Smooth muscle cell (in vitro differentiated cells): ENCODE measurements around the gene PDE2A. TPM values are rescaled to one million over a fixed set of nuclear protein-coding genes. Genes with fewer than 3 reads are reported as not detected.

Experiments
- DNase-seq: peaks from one replicate; lab custom pipeline; 2025; ENCODE audit not compliant: unreplicated experiment; lab: John Stamatoyannopoulos, UW
- H2AFZ ChIP-seq: fragments of 200-600 bp; sonication (generic); 2 replicates; pipeline ENCODE4 v1.6.0; 2016; ENCODE audit warnings: antibody characterized with exemption, low read depth, mild to moderate bottlenecking
- H3F3A ChIP-seq: fragments of 200-600 bp; sonication (generic); 2 replicates; pipeline ENCODE4 v1.6.0; 2017; ENCODE audit warnings: antibody characterized with exemption, low read depth
- H3K27ac ChIP-seq: fragments of 200-600 bp; sonication (generic); 2 replicates; pipeline ENCODE4 v1.5.1; 2016; ENCODE audit warnings: low read depth, mild to moderate bottlenecking
- H3K27me3 ChIP-seq: fragments of 200-600 bp; sonication (generic); 2 replicates; pipeline ENCODE4 v1.6.1; 2016; ENCODE audit warnings: low read depth, mild to moderate bottlenecking
- H3K36me3 ChIP-seq: fragments of 200-600 bp; sonication (generic); 2 replicates; pipeline ENCODE4 v1.5.1; 2016; ENCODE audit warnings: low read depth
- H3K4me1 ChIP-seq: fragments of 200-600 bp; sonication (generic); 2 replicates; pipeline ENCODE4 v1.5.1; 2016; ENCODE audit warnings: low read depth
- H3K4me2 ChIP-seq: fragments of 200-600 bp; sonication (generic); 2 replicates; pipeline ENCODE4 v1.6.0; 2016; ENCODE audit warnings: mild to moderate bottlenecking
- H3K4me3 ChIP-seq: fragments of 200-600 bp; sonication (generic); 2 replicates; pipeline ENCODE4 v1.5.1; 2016; ENCODE audit warnings: mild to moderate bottlenecking
- H3K79me2 ChIP-seq: fragments of 200-600 bp; sonication (generic); 2 replicates; pipeline ENCODE4 v1.6.0; 2016; ENCODE audit warnings: low read depth, mild to moderate bottlenecking
- H3K9ac ChIP-seq: fragments of 200-600 bp; sonication (generic); 2 replicates; pipeline ENCODE4 v1.6.0; 2016; ENCODE audit warnings: low read depth
- H3K9me3 ChIP-seq: fragments of 200-600 bp; sonication (generic); replicated peaks from 2 replicates; pipeline ENCODE4 v1.5.1; 2016; ENCODE audit warnings: low read depth
- H4K20me1 ChIP-seq: fragments of 200-600 bp; sonication (generic); 2 replicates; pipeline ENCODE4 v1.6.0; 2016; ENCODE audit warnings: low read depth
- WGBS: methylation state at CpG from one replicate; pipeline ENCODE4 v1.1.7; 2016; ENCODE audit warnings: low lambda C conversion rate; 5-methylcytosine and 5-hydroxymethylcytosine counted together
- polyA plus RNA-seq: library from polyadenylated mRNA; unstranded; fragments of >200 nt; fragmentation: Nextera tagmentation; extraction: Ambion mirVana; gene quantifications from 2 replicates; pipeline ENCODE4 v1.2.1, GENCODE V29; 2016
- total RNA-seq: library from RNA; depleted of rRNA; stranded (reverse); fragments of >200 nt; gene quantifications from 2 replicates; pipeline ENCODE4 v1.2.3, GENCODE V29; 2014
- TF ChIP-seq, protein P1 (sequence below): fragments of 200-600 bp; sonication (generic); IDR thresholded peaks from 2 replicates; pipeline ENCODE4 v1.5.1; 2017; ENCODE audit warnings: borderline replicate concordance, mild to moderate bottlenecking, antibody characterized with exemption; ENCODE audit not compliant: insufficient read depth, poor library complexity, severe bottlenecking

Gene PDE2A
- total and polyA plus RNA-seq, 2 experiments from 2014 or later = 1.0 TPM; not detected in 1

DNA sequence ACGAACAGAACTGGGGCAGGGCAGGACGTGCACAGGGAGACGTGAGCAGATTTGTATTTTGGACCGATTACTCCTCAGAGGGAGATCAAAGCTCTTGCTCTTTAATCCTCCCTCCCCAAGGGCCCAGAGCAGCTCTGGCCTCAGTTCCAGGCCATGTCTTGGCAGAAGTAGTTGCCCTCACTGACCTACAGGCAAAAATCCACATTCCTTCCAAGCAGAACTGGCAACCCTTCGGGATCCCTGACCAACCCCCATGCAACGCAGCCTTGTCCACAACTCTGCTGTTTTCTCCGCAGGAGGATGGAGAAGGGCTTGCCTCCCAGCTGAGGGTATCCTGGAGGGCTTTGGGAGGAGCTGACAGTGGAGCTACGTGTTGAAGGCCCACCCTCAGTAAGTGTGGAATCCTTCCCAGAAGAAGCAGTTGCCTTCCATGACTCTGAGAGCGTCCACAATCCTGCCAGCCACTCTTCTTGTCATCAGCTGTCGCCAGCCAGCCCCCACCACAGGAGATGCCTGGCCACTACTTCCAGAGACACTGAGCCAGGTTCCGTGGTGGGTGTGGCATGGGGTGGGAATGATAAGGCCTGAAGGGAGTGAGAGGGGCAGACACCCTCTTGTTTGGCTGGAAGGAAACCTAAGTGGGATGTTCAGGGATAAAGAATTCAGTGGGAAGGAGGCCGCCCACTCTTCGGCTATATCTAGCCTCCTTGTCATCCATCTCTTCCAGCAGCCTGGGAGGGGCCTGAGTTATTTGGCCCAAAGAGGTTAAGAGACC lies 68.1 kb downstream of the PDE2A start:
- Histone ChIP-seq H4K20me1 (no peaks in the 10 kb centered on the region), H3K4me1 (no peaks in the 10 kb centered on the region), H3K79me2 (no peaks in the 10 kb centered on the region), H3K9ac (no peak overlapping the region), H3K27ac (no peak overlapping the region), H3F3A (no peaks in the 10 kb centered on the region), H3K4me3 (no peak overlapping the region), H2AFZ (no peak overlapping the region), H3K4me2 (no peak overlapping the region), H3K36me3 (no peaks in the 10 kb centered on the region), H3K9me3 (no peaks in the 10 kb centered on the region), H3K27me3 (peaks cover 15% of the 10 kb centered on the region)
- TF ChIP-seq, protein P1, sequence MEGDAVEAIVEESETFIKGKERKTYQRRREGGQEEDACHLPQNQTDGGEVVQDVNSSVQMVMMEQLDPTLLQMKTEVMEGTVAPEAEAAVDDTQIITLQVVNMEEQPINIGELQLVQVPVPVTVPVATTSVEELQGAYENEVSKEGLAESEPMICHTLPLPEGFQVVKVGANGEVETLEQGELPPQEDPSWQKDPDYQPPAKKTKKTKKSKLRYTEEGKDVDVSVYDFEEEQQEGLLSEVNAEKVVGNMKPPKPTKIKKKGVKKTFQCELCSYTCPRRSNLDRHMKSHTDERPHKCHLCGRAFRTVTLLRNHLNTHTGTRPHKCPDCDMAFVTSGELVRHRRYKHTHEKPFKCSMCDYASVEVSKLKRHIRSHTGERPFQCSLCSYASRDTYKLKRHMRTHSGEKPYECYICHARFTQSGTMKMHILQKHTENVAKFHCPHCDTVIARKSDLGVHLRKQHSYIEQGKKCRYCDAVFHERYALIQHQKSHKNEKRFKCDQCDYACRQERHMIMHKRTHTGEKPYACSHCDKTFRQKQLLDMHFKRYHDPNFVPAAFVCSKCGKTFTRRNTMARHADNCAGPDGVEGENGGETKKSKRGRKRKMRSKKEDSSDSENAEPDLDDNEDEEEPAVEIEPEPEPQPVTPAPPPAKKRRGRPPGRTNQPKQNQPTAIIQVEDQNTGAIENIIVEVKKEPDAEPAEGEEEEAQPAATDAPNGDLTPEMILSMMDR = no peak
- no peak for DNase-seq
- 78% methylated on average over 13 of the region's 13 CpGs for WGBS

DNA sequence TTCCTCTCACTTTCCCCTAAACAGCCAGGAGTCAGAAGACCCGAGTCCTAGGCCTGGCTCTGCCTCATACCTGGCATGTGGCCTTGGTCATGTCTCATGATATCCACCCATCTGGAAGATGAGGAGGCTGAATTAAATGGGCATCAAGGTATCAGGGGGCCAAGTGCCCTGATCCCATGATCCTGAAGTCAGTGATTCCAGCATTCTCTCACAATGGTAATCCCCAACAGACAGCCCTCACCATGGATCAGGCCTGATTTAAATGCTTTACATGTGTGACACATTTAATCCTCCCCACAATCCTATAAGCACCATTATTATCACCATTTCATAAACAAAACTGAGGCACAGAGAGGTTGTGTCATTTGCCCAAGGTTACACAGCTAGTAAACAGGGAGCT lies 70.0 kb downstream of the PDE2A start:
- Histone ChIP-seq H3K27me3 (peaks cover 8% of the 10 kb centered on the region), H3K36me3 (no peaks in the 10 kb centered on the region), H3K9me3 (no peaks in the 10 kb centered on the region), H3K9ac (no peak overlapping the region), H3K4me2 (no peak overlapping the region), H3F3A (no peaks in the 10 kb centered on the region), H3K4me1 (no peaks in the 10 kb centered on the region), H3K27ac (no peak overlapping the region), H3K79me2 (no peaks in the 10 kb centered on the region), H3K4me3 (no peak overlapping the region), H2AFZ (no peak overlapping the region), H4K20me1 (no peaks in the 10 kb centered on the region)
- no peak for DNase-seq
- 91% methylated on average over 1 of the region's 1 CpG for WGBS
- TF ChIP-seq, protein P1 = no peak

DNA sequence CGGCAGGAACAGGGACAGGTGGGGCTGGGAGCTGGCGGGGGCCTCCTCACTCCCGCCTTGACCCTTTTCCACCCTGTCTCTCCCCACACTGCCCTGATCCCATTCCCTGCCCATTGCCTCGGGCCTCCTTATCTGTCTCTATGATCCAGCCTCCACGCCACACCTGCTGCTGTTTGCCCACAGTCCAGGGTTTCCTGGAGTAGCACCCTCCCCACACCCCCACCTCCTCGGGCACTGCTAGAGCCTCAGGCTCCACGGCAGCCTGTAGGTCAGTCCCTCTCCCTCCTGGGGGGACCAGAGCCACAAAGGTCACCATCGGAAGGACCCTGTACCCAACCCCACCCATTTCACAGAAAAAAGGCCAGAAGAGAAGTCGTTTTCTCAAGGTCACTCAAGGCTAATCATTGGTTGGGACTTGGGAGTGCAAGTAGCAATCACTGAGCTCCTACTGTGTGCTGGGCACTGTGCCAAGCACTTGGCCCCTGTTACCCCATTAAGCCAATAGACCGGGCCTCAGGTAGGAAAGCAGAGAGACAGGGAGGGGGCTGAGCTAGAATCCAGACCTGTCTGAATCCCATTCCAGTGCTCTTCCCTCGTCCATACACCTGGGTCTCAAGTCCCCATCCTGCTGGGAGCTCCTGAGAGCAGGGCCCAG lies 71.8 kb downstream of the PDE2A start:
- Histone ChIP-seq H4K20me1 (no peaks in the 10 kb centered on the region), H2AFZ (no peak overlapping the region), H3K27ac (no peak overlapping the region), H3K36me3 (no peaks in the 10 kb centered on the region), H3K9me3 (no peaks in the 10 kb centered on the region), H3K4me3 (no peak overlapping the region), H3K4me2 (no peak overlapping the region), H3K9ac (no peak overlapping the region), H3F3A (no peaks in the 10 kb centered on the region), H3K27me3 (peaks cover 3% of the 10 kb centered on the region), H3K79me2 (no peaks in the 10 kb centered on the region), H3K4me1 (no peaks in the 10 kb centered on the region)
- no peak for DNase-seq
- 86% methylated on average over 11 of the region's 11 CpGs for WGBS
- TF ChIP-seq, protein P1 = no peak
